ENCODE results near the gene IRF6. TPM values are rescaled to one million over a fixed set of nuclear protein-coding genes. Genes with fewer than 3 reads are reported as not detected.

The IRF6 gene
- total RNA-seq (ENCODE audit: low replicate concordance) = 28.2 and 67.4 TPM in 2 replicates
- long read RNA-seq, full-length matches to known transcripts = 8 of 20 reads
- long read RNA-seq, partial matches to known transcripts = 8 of 20 reads
- long read RNA-seq, other reads (novel, unspliced or antisense) = 4 of 20 reads

DNA sequence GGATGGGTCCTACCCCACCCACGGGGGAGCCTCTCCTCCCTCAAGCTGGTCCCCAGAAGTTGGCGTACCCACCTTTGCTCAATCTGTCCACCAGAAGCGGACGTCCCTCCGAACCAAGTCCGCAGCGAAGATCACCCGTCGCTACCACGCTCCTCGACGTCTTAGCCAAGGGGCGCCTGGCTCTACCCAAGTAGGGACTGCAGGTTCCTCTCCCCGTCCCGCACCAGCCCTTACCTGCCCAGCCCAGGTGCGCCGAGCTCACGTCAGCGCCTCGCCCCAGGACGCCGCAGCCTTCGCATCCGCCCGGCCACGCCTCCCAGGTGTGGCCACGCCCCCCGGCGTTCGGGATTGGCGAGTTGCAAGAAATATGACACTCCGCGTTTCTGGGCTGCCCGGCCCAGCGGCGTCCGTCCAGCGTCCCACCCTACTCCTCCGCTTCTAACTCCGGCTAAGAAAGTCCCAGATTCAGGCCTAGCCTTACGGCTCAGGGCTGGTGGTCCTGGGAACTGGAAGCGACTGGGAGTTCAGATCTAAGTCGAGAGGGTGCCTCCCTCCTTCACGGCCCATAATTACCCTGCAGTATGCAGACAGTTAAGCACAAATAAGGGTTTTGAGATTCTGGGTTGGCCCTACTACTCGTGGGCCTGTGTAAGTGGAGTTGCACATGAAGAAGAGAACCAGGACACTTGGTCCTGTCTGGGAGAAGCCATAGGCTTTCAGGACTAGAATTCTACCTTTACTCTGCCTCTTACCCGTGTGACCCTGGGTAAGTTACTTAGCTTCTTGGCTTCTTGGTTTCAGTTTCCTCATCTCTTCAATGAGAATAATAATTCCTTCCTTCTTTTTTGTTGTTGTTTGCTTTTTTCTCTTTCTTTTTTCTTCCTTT lies at the start of gene IRF6:
IRF6 (minus strand) TSS at position 268 of the 886 bp plus-strand sequence. CDS start 4,729 bp downstream, outside the sequence.
- Mint-ChIP-seq H3K36me3 (peaks cover 4% of the 10 kb centered on the region), H3K27me3 (peaks cover 28% of the 10 kb centered on the region), H3K9me3 (no peaks in the 10 kb centered on the region), H3K4me3 (peak within 1 kb of the TSS; percentile 97), H3K27ac (peak within 1 kb of the TSS; percentile 100), H3K4me1 (ENCODE audit: unreplicated experiment) (peaks cover 11% of the 10 kb centered on the region)
- peak; percentile 92 for DNase-seq (ENCODE audit: extremely low spot score, unreplicated experiment)
- TF ChIP-seq, protein P1, sequence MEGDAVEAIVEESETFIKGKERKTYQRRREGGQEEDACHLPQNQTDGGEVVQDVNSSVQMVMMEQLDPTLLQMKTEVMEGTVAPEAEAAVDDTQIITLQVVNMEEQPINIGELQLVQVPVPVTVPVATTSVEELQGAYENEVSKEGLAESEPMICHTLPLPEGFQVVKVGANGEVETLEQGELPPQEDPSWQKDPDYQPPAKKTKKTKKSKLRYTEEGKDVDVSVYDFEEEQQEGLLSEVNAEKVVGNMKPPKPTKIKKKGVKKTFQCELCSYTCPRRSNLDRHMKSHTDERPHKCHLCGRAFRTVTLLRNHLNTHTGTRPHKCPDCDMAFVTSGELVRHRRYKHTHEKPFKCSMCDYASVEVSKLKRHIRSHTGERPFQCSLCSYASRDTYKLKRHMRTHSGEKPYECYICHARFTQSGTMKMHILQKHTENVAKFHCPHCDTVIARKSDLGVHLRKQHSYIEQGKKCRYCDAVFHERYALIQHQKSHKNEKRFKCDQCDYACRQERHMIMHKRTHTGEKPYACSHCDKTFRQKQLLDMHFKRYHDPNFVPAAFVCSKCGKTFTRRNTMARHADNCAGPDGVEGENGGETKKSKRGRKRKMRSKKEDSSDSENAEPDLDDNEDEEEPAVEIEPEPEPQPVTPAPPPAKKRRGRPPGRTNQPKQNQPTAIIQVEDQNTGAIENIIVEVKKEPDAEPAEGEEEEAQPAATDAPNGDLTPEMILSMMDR (conservative IDR thresholded peaks at IDR 0.05) = no peak

DNA sequence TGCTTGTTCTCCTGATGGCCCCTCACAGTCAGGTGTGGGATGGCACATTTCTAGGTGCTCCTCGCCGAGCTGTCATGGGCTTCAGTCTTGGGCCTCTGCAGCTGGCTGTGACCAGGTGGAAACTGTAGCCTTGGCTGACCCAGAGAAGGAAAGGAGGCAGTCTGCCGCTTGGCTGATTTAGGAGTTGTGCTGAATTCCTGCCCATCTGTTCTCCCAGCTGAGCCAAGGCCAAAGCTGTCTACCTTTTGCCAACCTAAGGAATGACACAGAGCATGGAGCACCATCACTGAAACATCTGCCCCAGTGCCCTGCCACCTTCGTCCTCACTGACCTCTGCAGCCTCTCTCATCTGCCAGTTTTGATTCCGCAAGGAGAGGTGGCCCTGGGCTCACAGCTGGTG lies 49.7 kb upstream of the IRF6 start:
- Mint-ChIP-seq H3K27me3 (no peaks in the 10 kb centered on the region), H3K4me1 (ENCODE audit: unreplicated experiment) (peaks cover 3% of the 10 kb centered on the region), H3K9me3 (no peaks in the 10 kb centered on the region), H3K4me3 (no peak overlapping the region), H3K36me3 (peaks cover 22% of the 10 kb centered on the region), H3K27ac (no peak overlapping the region)
- TF ChIP-seq, protein P1 (conservative IDR thresholded peaks at IDR 0.05) = no peak
- no peak for DNase-seq (ENCODE audit: extremely low spot score, unreplicated experiment)

DNA sequence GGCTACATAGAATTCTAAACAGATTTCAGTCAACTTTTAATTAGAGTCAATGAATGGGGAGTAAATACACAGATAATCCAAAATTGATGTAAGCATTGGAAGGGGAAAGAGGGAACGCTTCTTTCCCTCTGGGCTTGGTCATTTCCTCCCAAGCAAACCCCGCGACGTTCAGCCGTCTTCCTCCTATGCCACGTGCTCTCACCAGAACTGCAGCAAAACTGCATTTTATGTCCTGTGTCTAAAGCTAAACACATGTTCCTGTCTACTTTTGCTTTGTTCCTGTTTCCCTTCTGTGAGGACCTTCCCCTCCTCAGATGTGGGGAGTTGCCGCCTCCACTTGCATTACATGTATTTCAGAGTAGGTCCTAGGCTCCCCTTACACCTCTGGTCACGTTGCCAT lies 49.1 kb upstream of the IRF6 start:
- no peaks in the 10 kb centered on the region for H3K27me3 Mint-ChIP-seq
- H3K4me3 Mint-ChIP-seq = no peak overlapping the region
- H3K4me1 Mint-ChIP-seq (ENCODE audit: unreplicated experiment) = peaks cover 5% of the 10 kb centered on the region
- no peaks in the 10 kb centered on the region for H3K9me3 Mint-ChIP-seq
- no peak for DNase-seq (ENCODE audit: extremely low spot score, unreplicated experiment)
- H3K27ac Mint-ChIP-seq = no peak overlapping the region
- peaks cover 24% of the 10 kb centered on the region for H3K36me3 Mint-ChIP-seq
- TF ChIP-seq, protein P1 (conservative IDR thresholded peaks at IDR 0.05) = no peak

DNA sequence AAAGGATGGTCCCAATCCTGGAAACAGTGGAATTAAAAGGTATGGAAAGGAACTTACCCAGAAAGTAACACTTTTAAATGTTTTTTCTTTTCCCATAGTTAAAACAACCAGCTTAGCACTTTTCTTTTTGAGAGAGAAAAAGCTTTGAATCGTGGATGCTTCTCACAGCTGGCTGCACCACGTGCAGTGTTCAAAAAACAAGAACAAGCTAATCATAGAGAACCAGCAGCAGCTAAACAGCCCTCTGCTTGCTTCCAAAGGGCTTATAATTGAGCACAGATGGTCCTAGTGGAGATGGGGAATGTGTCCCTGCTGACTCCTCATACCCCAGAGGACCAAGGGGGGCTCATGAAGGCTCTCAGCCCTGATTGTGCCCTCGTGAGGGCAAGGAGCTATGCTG lies 48.3 kb upstream of the IRF6 start:
- Mint-ChIP-seq H3K36me3 (peaks cover 24% of the 10 kb centered on the region), H3K27me3 (no peaks in the 10 kb centered on the region), H3K4me3 (no peak overlapping the region), H3K4me1 (ENCODE audit: unreplicated experiment) (peaks cover 6% of the 10 kb centered on the region), H3K27ac (no peak overlapping the region), H3K9me3 (no peaks in the 10 kb centered on the region)
- no peak for DNase-seq (ENCODE audit: extremely low spot score, unreplicated experiment)
- TF ChIP-seq, protein P1 (conservative IDR thresholded peaks at IDR 0.05) = no peak

DNA sequence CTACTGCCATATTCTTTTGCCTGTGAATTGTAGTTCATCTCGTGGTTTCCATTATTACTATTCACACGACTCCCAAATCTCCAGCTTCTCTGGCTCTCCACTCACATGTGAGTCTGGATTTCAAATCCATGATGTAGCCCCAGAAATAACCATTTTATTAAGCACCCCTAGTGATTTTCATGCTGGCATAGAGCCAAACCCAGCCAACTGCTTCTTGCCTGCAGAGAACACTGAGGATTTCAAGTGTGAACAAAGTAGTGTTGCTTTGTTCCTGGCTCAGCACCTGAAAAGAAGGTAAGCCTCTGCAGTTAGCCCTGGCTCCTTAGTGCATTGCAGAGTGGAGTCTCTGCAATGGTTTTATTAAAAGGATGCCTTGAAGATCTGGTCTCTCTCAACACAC lies 47.7 kb upstream of the IRF6 start:
- H3K27ac Mint-ChIP-seq = no peak overlapping the region
- H3K4me1 Mint-ChIP-seq (ENCODE audit: unreplicated experiment) = peaks cover 6% of the 10 kb centered on the region
- H3K36me3 Mint-ChIP-seq = peaks cover 24% of the 10 kb centered on the region
- DNase-seq (ENCODE audit: extremely low spot score, unreplicated experiment) = no peak
- no peaks in the 10 kb centered on the region for H3K27me3 Mint-ChIP-seq
- TF ChIP-seq, protein P1 (conservative IDR thresholded peaks at IDR 0.05) = no peak
- H3K9me3 Mint-ChIP-seq = no peaks in the 10 kb centered on the region
- no peak overlapping the region for H3K4me3 Mint-ChIP-seq
